RWPE2 (cell line): ENCODE measurements around the gene ANAPC16.
A peak's percentile ranks its signal among the peaks of the same experiment; 100 is the strongest.

Experiments used
- ATAC-seq: fragments of 200-7000 bp; cut with Tn5 transposase; 3 replicates; pipeline ENCODE4 v1.9.1; 2021; ENCODE audit warnings: low read depth
- DNase-seq: peaks from one replicate; pipeline ENCODE4 v3.0.0-alpha.2; 2020; ENCODE audit warnings: low spot score
- H3K27ac ChIP-seq: fragments of 450-650 bp; 2 replicates; pipeline ENCODE4 v1.5.1; 2017; ENCODE audit warnings: mild to moderate bottlenecking; ENCODE audit not compliant: poor library complexity, severe bottlenecking
- H3K27me3 ChIP-seq: fragments of 250-450 bp; sonication (Bioruptor Pico); 2 replicates; pipeline ENCODE4 v1.5.1; 2021; ENCODE audit warnings: mild to moderate bottlenecking, moderate library complexity; ENCODE audit not compliant: insufficient read depth, poor library complexity, severe bottlenecking
- H3K36me3 ChIP-seq: fragments of 250-450 bp; sonication (Bioruptor Pico); 2 replicates; pipeline ENCODE4 v1.5.1; 2020; ENCODE audit warnings: low read depth, mild to moderate bottlenecking, moderate library complexity
- H3K4me1 ChIP-seq: fragments of 250-450 bp; sonication (Bioruptor Pico); 2 replicates; pipeline ENCODE4 v1.5.1; 2021; ENCODE audit warnings: mild to moderate bottlenecking, moderate library complexity; ENCODE audit not compliant: insufficient read depth, poor library complexity, severe bottlenecking
- H3K4me3 ChIP-seq: fragments of 250-450 bp; sonication (Bioruptor Pico); 2 replicates; pipeline ENCODE4 v1.5.1; 2021; ENCODE audit warnings: mild to moderate bottlenecking, moderate library complexity; ENCODE audit not compliant: severe bottlenecking
- H3K9me3 ChIP-seq: fragments of 250-450 bp; sonication (Bioruptor Pico); 2 replicates; pipeline ENCODE4 v1.5.1; 2021; ENCODE audit warnings: mild to moderate bottlenecking, moderate library complexity; ENCODE audit not compliant: severe bottlenecking
- CTCF ChIP-seq: fragments of 450-650 bp; IDR thresholded peaks from one replicate; pipeline ENCODE4 v1.5.1; 2017; ENCODE audit warnings: mild to moderate bottlenecking, moderate library complexity; ENCODE audit not compliant: poor library complexity, severe bottlenecking

The ANAPC16 gene

GRCh38 chr10:72241691-72242252 lies 26.0 kb downstream of the ANAPC16 start:
- TF ChIP-seq CTCF: no peak
- DNase-seq: no peak
- ATAC-seq: no peak
- Histone ChIP-seq H3K36me3 (no peaks in the 10 kb centered on the region), H3K27me3 (no peaks in the 10 kb centered on the region), H3K9me3 (no peaks in the 10 kb centered on the region), H3K4me3 (no peak overlapping the region), H3K27ac (peak overlapping the region; percentile 99), H3K4me1 (peaks cover 37% of the 10 kb centered on the region)

DNA sequence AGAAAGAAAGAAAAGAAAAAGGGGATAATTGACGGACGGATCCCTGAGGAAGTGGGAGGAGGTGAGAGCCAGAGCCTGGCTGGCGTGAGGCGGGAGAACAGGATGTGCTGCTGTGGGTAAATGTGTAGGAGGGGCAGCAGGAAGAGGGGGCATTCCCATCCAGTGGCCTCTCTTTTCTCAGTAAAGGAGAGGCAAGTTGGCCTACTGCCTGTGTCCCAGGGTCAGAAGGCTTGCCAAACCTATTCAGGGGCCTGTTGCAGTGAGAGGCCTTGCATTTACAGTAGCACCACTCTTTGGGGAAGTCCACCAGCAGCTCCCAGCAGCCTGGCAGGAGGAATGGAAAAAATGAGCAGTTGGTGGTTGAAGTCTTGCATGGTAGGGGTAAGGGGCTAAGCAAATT lies 26.9 kb downstream of the ANAPC16 start:
- no peak for ATAC-seq
- no peak for DNase-seq
- no peak for TF ChIP-seq CTCF
- peaks cover 46% of the 10 kb centered on the region for H3K4me1 ChIP-seq
- no peak overlapping the region for H3K4me3 ChIP-seq
- H3K27me3 ChIP-seq: no peaks in the 10 kb centered on the region
- no peaks in the 10 kb centered on the region for H3K36me3 ChIP-seq
- no peaks in the 10 kb centered on the region for H3K9me3 ChIP-seq
- peak overlapping the region; percentile 99 for H3K27ac ChIP-seq

DNA sequence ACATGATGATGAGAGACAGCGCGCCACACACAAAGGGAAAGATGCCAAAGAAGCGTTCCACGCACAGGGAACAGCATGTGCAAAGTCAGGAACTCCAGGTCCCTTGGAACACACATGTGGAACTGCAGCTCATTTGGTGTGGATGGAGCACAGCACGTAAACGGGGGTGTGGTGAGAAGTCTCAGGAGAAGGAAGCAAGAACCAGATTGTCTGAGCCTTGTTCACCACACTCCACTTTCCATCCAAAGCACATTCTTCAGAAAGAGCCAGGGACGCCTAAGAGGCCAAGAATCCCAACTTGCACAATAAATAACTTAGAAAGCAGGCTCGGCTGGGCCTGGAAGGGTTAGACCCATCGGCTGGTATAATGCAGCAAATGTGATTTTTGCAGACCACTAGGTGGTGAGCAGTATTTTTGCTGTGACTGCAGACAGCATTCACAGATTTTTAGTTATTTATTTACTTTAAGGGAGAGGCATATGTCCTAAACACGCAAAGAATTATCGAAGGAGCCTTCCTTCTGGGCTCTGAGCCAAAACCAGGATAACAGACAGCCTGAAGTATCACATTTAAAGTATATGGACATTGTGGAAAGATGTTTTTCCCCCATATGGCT lies 28.1 kb downstream of the ANAPC16 start:
- ATAC-seq (peak; percentile 67), DNase-seq (no peak)
- Histone ChIP-seq H3K4me3 (no peak overlapping the region), H3K27me3 (no peaks in the 10 kb centered on the region), H3K9me3 (no peaks in the 10 kb centered on the region), H3K27ac (peak overlapping the region; percentile 99), H3K36me3 (no peaks in the 10 kb centered on the region), H3K4me1 (peaks cover 58% of the 10 kb centered on the region)
- peak; percentile 71 for TF ChIP-seq CTCF

DNA sequence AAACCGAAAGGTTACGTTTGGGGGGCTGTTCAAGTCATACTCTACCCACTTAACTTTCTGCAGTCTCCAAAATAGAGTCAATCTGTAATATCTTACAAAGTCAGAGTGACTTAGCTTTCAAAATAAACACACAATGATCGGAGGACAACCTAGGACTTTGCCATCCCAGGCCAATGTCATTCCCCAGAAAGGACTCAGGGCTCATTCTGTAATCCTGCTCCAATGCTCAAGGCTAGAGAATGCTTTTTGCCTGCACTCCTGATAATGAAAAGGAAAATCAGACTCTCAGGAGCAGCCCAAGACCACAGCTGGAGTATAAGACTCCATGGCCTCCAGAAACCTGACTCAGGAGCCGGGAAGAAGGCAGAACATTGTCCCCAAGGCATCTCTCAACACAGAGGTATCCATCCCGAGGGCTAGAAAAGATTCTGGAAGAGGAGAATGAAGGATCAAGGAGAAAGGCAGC lies 28.8 kb downstream of the ANAPC16 start:
- no peak for DNase-seq
- no peaks in the 10 kb centered on the region for H3K9me3 ChIP-seq
- H3K4me1 ChIP-seq: peaks cover 65% of the 10 kb centered on the region
- no peaks in the 10 kb centered on the region for H3K36me3 ChIP-seq
- ATAC-seq: no peak
- no peak overlapping the region for H3K4me3 ChIP-seq
- no peak for TF ChIP-seq CTCF
- H3K27ac ChIP-seq: peak overlapping the region; percentile 99
- no peaks in the 10 kb centered on the region for H3K27me3 ChIP-seq

GRCh38 chr10:72245949-72246525 lies 30.2 kb downstream of the ANAPC16 start:
- no peak for DNase-seq
- Histone ChIP-seq H3K27me3 (no peaks in the 10 kb centered on the region), H3K27ac (peak overlapping the region; percentile 99), H3K9me3 (no peaks in the 10 kb centered on the region), H3K4me1 (peaks cover 71% of the 10 kb centered on the region), H3K36me3 (no peaks in the 10 kb centered on the region), H3K4me3 (no peak overlapping the region)
- no peak for ATAC-seq
- TF ChIP-seq CTCF: no peak
